ENCODE measurements around the gene WNT3A. TPM values are rescaled to one million over a fixed set of nuclear protein-coding genes. Genes with fewer than 3 reads are reported as not detected.

The WNT3A gene
- total and polyA plus RNA-seq, 4 donors = 0.09 to 3.1 (median 1.9) TPM

GRCh38 chr1:228084797-228085196, 78.0 kb downstream of the WNT3A start:
- WGBS, 2 donors = 41 to 70% methylated on average over 5 of the region's 5 CpGs
- Histone ChIP-seq H3K4me3 (peak overlapping the region; percentile 30), H3K27ac (ENCODE audit: low read depth in 1 of 2, low read length in 1 of 2) (peak overlapping the region; percentile 98 to 100), H3K36me3 (ENCODE audit: control insufficient read depth in 4 of 4, insufficient read depth in 4 of 4, low read length in 4 of 4) (peaks cover 0 to 19% (median 4%) of the 10 kb centered on the region in 4 donors), H3K9ac (ENCODE audit: insufficient read depth in 1 of 2, low read length in 2 of 2) (peak overlapping the region in 1 of 2 donors; percentile 81), H3K9me3 (ENCODE audit: control insufficient read depth in 4 of 4, insufficient read depth in 3 of 4, low read length in 3 of 4) (no peaks in the 10 kb centered on the region), H3K4me1 (ENCODE audit: control insufficient read depth in 5 of 5, insufficient read depth in 5 of 5, low read length in 5 of 5) (peaks cover 22 to 54% (median 44%) of the 10 kb centered on the region in 5 donors), H3K27me3 (ENCODE audit: control insufficient read depth in 3 of 3, insufficient read depth in 3 of 3, low read length in 2 of 3) (no peaks in the 10 kb centered on the region)
- DNase-seq (no peak), ATAC-seq (ENCODE audit: insufficient read depth, low FRiP score) (no peak)
- TF ChIP-seq CTCF (IDR thresholded peaks at IDR 0.05; ENCODE audit: control extremely low read depth, extremely low read depth) = no peak

- no peak for TF ChIP-seq CTCF (IDR thresholded peaks at IDR 0.05; ENCODE audit: control extremely low read depth, extremely low read depth)
- Histone ChIP-seq H3K9me3 (ENCODE audit: control insufficient read depth in 4 of 4, insufficient read depth in 3 of 4, low read length in 3 of 4) (no peaks in the 10 kb centered on the region), H3K4me3 (no peak overlapping the region), H3K27me3 (ENCODE audit: control insufficient read depth in 3 of 3, insufficient read depth in 3 of 3, low read length in 2 of 3) (no peaks in the 10 kb centered on the region), H3K9ac (ENCODE audit: insufficient read depth in 1 of 2, low read length in 2 of 2) (peak overlapping the region in 1 of 2 donors; percentile 52), H3K36me3 (ENCODE audit: control insufficient read depth in 4 of 4, insufficient read depth in 4 of 4, low read length in 4 of 4) (peaks cover 0 to 19% (median 6%) of the 10 kb centered on the region in 4 donors), H3K27ac (ENCODE audit: low read depth in 1 of 2, low read length in 1 of 2) (peak overlapping the region; percentile 98 to 100), H3K4me1 (ENCODE audit: control insufficient read depth in 5 of 5, insufficient read depth in 5 of 5, low read length in 5 of 5) (peaks cover 22 to 60% (median 50%) of the 10 kb centered on the region in 5 donors)
- no peak for ATAC-seq (ENCODE audit: insufficient read depth, low FRiP score)
- peak; percentile 60 to 88 (median 79) for DNase-seq
- 40 to 47% methylated on average over 6 of the region's 6 CpGs for WGBS, 2 donors
These were observed 78.6 kb downstream of the WNT3A start for GRCh38 chr1:228085287-228085951.

- peak; percentile 5 for ATAC-seq (ENCODE audit: insufficient read depth, low FRiP score)
- no peak for DNase-seq
- Histone ChIP-seq H3K4me1 (ENCODE audit: control insufficient read depth in 5 of 5, insufficient read depth in 5 of 5, low read length in 5 of 5) (peaks cover 27 to 77% (median 45%) of the 10 kb centered on the region in 5 donors), H3K9ac (ENCODE audit: insufficient read depth in 1 of 2, low read length in 2 of 2) (no peak overlapping the region), H3K9me3 (ENCODE audit: control insufficient read depth in 4 of 4, insufficient read depth in 3 of 4, low read length in 3 of 4) (no peaks in the 10 kb centered on the region), H3K36me3 (ENCODE audit: control insufficient read depth in 4 of 4, insufficient read depth in 4 of 4, low read length in 4 of 4) (peaks cover 0 to 22% (median 12%) of the 10 kb centered on the region in 4 donors), H3K27ac (ENCODE audit: low read depth in 1 of 2, low read length in 1 of 2) (peak overlapping the region; percentile 62 to 89), H3K27me3 (ENCODE audit: control insufficient read depth in 3 of 3, insufficient read depth in 3 of 3, low read length in 2 of 3) (no peaks in the 10 kb centered on the region), H3K4me3 (no peak overlapping the region)
- no peak for TF ChIP-seq CTCF (IDR thresholded peaks at IDR 0.05; ENCODE audit: control extremely low read depth, extremely low read depth)
- WGBS, 2 donors = 23 to 34% methylated on average over 7 of the region's 7 CpGs
These were observed 81.0 kb downstream of the WNT3A start for GRCh38 chr1:228087771-228088251.

All from lung (tissue), 12 donors.